HEK293 (cell line): ENCODE results near the gene HSD11B1.
"Not testable (repeated sequence)": the region's sequence is repeated elsewhere in the genome, so short reads cannot be mapped to it uniquely, and the experiment has no call there.

ENCODE experiments used
- CTCF ChIP-seq: fragments of 450-650 bp; formaldehyde crosslinking; IDR thresholded peaks from 2 replicates; pipeline ENCODE4 v1.5.1; 2016; ENCODE audit warnings: missing biosample characterization, missing genetic modification characterization
- GLI4 ChIP-seq: fragments of 450-650 bp; formaldehyde crosslinking; IDR thresholded peaks from 2 replicates; pipeline ENCODE4 v1.5.1; 2016; ENCODE audit warnings: missing biosample characterization, missing genetic modification characterization
- PBX3 ChIP-seq: sonication (generic); formaldehyde crosslinking; IDR thresholded peaks from 2 replicates; pipeline ENCODE4 v1.8.1; 2022; ENCODE audit warnings: mild to moderate bottlenecking, moderate library complexity, missing genetic modification reagents
- SETDB1 ChIP-seq: IDR thresholded peaks from one replicate; pipeline ENCODE4 v1.6.1; 2017; ENCODE audit warnings: mild to moderate bottlenecking, low read length, moderate library complexity, mixed read lengths; ENCODE audit not compliant: insufficient read length
- YY1 ChIP-seq: fragments of 450-650 bp; formaldehyde crosslinking; IDR thresholded peaks from 2 replicates; pipeline ENCODE4 v1.5.1; 2018; ENCODE audit warnings: missing biosample characterization, missing genetic modification characterization
- ZNF146 ChIP-seq: fragments of 450-650 bp; formaldehyde crosslinking; IDR thresholded peaks from 2 replicates; pipeline ENCODE4 v1.5.1; 2016; ENCODE audit warnings: missing biosample characterization, missing genetic modification characterization
- ZNF354C ChIP-seq: fragments of 450-650 bp; formaldehyde crosslinking; IDR thresholded peaks from 2 replicates; pipeline ENCODE4 v1.5.1; 2016; ENCODE audit warnings: missing biosample characterization, missing genetic modification characterization, low read depth, borderline replicate concordance
- ZNF555 ChIP-seq: fragments of 450-650 bp; formaldehyde crosslinking; conservative IDR thresholded peaks from 2 replicates; pipeline ENCODE4 v1.5.1; 2017; ENCODE audit warnings: missing biosample characterization, mild to moderate bottlenecking, missing genetic modification characterization, inconsistent platforms
- ZNF670 ChIP-seq: fragments of 450-650 bp; formaldehyde crosslinking; IDR thresholded peaks from 2 replicates; pipeline ENCODE4 v1.5.1; 2016; ENCODE audit warnings: missing biosample characterization, missing genetic modification characterization, low read depth
- ZNF785 ChIP-seq: fragments of 450-650 bp; formaldehyde crosslinking; IDR thresholded peaks from 2 replicates; pipeline ENCODE4 v1.5.1; 2016; ENCODE audit warnings: missing biosample characterization, missing genetic modification characterization

- TF ChIP-seq ZNF354C (tag by site-specific recombination); ZNF146 (tag by site-specific recombination); CTCF (tag by site-specific recombination); YY1 (tag by site-specific recombination); SETDB1; PBX3 (CRISPR knock-in tag); ZNF785 (tag by site-specific recombination); ZNF670 (tag by site-specific recombination); ZNF555 (tag by site-specific recombination); GLI4: not testable (repeated sequence)
These were observed 4.0 kb upstream of the HSD11B1 start for GRCh38 chr1:209700686-209701085.
